GM20000 (cell line): Measurements from ENCODE around the gene GCNT1.
"Not testable (repeated sequence)": the region's sequence is repeated elsewhere in the genome, so short reads cannot be mapped to it uniquely, and the experiment has no call there.

Experiments used
- DNase-seq: peaks from one replicate; pipeline ENCODE4 v3.0.0; 2012; ENCODE audit warnings: low spot score
- TF ChIP-seq, protein P1 (sequence below): IDR thresholded peaks from 2 replicates; pipeline ENCODE4 v1.5.1; 2012; ENCODE audit warnings: mild to moderate bottlenecking, control low read depth; ENCODE audit errors: extremely low read depth, missing control alignments

Gene GCNT1

DNA sequence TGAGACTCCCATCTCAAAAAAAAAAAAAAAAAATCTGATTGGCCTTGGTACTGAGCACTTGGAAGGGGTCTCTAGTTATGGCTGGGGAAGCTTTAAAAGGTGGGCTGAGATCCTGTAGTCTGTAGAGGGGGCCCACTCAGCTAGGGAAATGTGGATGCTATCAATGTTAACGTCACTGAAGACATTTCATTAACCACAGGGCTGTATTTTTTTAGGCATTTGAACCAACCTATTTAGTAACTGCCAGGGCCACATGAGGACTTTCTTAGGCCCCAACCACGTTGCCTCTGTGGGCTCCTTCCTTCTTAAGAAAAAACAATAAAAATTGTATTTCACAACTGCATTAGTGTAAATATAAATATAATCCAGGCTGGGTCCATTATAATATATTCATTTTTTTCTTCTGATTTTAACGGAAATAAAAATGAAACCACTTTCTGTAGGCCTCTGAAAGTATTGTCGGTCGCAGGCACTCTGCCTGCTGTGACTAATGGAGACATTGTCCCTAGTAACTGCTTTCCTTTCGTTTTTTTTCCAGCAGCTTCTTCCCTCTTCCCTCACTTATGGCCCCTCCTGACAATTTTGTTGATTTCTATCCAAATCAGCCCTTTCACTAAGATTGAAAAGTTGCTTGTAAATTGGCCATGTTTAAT, 71.6 kb downstream of the GCNT1 start:
- peak; percentile 54 for DNase-seq
- TF ChIP-seq, protein P1, sequence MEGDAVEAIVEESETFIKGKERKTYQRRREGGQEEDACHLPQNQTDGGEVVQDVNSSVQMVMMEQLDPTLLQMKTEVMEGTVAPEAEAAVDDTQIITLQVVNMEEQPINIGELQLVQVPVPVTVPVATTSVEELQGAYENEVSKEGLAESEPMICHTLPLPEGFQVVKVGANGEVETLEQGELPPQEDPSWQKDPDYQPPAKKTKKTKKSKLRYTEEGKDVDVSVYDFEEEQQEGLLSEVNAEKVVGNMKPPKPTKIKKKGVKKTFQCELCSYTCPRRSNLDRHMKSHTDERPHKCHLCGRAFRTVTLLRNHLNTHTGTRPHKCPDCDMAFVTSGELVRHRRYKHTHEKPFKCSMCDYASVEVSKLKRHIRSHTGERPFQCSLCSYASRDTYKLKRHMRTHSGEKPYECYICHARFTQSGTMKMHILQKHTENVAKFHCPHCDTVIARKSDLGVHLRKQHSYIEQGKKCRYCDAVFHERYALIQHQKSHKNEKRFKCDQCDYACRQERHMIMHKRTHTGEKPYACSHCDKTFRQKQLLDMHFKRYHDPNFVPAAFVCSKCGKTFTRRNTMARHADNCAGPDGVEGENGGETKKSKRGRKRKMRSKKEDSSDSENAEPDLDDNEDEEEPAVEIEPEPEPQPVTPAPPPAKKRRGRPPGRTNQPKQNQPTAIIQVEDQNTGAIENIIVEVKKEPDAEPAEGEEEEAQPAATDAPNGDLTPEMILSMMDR: no peak

DNA sequence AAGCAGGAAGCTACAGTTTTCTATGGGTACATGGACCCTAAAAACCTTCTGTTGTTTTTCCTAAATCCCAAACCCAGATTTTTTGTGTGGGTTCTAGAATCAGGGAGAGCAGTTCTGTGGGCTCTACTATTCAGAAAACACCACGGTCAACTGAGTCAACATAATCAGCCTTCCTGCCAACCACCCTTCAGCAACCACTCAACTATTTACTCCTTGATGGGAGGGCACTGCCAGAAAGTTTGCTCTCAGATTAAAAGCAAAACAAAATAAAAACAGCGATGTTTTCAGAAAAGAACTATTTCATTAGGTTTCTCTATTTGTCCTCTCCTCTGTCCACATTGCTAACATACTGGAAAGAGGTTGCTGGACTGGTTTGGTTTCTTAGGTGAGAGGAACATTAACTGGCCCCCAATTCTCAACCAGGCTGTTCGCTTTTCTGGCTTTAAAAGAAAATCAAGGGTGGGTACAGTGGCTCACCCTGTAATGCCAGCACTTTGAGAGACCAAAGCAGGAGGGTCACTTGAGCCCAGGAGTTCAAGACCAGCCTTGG, 72.3 kb downstream of the GCNT1 start:
- DNase-seq: no peak
- TF ChIP-seq, protein P1: no peak

DNA sequence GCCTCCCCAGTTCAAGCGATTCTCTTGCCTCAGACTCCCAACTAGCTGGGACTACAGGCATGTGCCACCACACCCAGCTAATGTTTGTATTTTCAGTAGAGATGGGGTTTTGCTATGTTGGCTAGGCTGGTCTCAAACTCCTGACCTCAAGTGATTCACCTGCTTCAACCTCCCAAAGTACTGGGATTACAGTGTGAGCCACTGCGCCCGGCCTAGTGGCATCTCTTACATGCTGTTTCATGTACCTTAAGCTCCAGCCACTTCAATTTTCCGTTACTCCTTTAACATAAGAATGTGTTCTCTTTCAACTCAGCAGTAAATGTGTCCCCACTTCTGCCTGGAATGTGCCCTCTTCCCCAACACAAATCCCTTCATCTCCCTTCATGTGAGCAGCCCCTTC, 73.9 kb downstream of the GCNT1 start:
- not testable (repeated sequence) for DNase-seq

DNA sequence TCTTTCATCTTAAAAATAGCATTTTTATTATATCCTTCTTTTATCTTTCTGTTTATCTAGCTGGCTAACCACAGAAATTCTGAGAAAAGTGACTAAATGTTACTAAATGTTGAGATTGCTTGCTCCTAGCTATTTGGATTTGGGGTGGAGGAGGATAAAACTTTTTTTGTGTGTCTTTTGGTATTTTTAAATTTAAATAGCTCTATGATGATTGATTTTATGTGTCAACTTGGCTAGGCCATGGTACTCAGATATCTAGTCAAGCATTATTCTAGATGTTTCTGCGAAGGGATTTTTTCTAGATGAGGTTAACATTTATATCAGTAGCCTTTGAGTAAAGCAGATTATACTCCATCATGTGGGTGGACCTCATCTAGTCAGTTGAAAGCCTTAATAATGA, 75.0 kb downstream of the GCNT1 start:
- no peak for DNase-seq
- TF ChIP-seq, protein P1: no peak

DNA sequence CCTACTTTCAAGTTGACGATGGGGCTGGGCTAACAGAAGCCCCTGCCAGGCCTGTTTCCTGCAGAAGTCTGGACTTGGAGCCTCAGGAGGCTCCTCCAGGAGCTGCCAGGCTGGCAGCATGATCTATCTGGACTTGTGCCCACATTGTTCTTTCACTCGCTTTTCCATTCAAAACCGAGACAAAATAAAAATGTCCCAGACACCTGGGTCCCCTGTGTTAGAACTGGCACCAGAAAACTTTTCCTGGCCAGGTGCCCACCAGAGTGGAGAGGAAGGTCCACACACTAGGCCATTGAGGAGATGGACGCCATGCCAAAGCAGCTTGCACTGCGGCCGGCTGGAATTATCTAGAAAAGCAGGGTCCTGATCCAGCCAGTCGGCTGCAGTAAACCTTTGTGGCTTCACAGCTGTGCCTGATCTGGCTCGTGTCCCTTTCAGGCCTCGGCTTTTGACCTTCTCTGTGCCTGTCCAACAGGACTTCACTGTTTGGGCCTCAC, 78.2 kb downstream of the GCNT1 start:
- TF ChIP-seq, protein P1: no peak

DNA sequence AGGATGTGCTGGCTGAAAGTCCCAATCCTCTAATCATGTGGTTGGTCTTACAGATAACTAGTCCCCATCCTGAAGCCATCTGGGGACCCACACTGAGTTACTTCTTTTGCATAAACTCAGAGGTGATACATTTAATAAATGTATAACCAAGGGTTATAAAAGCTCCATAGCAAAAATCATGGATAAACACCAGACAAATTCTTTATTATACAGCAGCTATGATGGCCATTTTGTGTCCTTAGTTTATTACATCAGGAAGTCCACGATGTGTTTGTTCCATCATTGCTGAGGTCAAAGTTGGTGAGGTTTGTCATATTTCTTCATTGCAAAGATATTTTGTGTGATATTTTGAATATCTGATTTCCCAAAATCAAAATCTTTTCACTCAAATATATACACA, 80.2 kb downstream of the GCNT1 start:
- DNase-seq: no peak
- TF ChIP-seq, protein P1: no peak

More for the DNA sequence above, 78.2 kb downstream of the GCNT1 start:
- DNase-seq: no peak

DNA sequence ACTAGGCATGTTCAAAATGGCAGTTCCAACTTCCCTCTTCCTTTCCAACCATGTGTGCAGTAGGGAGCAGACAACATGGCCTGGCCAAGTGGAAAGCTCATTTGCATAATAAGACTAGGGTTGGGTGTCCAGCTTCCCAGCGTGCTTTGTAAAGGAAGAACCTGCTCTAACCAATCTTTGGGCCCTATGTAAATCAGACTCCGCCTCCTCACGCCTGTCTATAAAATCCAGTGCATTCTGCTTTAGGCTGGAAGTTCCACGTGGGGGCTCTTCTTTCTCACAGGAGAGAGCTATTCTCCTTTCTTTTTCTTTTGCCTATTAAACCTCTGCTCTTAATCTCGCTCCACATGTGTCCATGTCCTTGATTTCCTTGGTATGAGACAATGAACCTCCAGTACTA, 83.4 kb downstream of the GCNT1 start:
- TF ChIP-seq, protein P1: no peak
- DNase-seq: no peak

DNA sequence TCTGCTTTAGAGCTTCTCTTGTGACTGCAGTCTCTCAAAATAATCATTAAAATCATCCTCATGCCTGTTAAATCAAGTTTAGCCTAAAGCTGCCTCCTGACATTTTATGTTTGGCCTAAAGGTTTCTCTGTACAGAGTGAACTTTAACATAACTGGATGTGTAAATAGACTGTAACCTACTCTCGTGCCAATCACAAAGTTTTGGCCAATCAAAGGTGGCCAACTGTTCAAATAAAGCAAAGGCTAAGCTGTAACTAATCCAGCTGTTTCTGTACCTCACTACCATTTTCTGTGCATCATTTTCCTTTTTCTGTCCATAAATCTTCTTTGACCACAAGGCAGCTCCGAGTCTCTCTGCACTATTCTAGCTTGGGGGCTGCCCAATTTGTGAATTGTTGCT, 86.2 kb downstream of the GCNT1 start:
- TF ChIP-seq, protein P1: no peak
- DNase-seq: no peak
